ENCODE data around the gene DYRK1A.

Gene DYRK1A

GRCh38 chr21:37365517-37366481, 774 bp upstream of the DYRK1A start:
- H3K4me3 ChIP-seq (ENCODE audit: low read depth, low read length), result peak overlapping the region; percentile 87

GRCh38 chr21:37367336-37367702, 746 bp downstream of the DYRK1A start:
- peak overlapping the region; percentile 89 for H3K4me3 ChIP-seq (ENCODE audit: low read depth, low read length)

GRCh38 chr21:37367703-37368540, 1.3 kb downstream of the DYRK1A start:
- H3K4me3 ChIP-seq (ENCODE audit: low read depth, low read length), result peak overlapping the region; percentile 89

- peak overlapping the region; percentile 89 for H3K4me3 ChIP-seq (ENCODE audit: low read depth, low read length)
These were observed 2.1 kb downstream of the DYRK1A start for GRCh38 chr21:37368541-37369279.

- H3K4me3 ChIP-seq (ENCODE audit: low read depth, low read length), result peak overlapping the region; percentile 14
These were observed 2.8 kb downstream of the DYRK1A start for GRCh38 chr21:37369307-37369854.

DNA sequence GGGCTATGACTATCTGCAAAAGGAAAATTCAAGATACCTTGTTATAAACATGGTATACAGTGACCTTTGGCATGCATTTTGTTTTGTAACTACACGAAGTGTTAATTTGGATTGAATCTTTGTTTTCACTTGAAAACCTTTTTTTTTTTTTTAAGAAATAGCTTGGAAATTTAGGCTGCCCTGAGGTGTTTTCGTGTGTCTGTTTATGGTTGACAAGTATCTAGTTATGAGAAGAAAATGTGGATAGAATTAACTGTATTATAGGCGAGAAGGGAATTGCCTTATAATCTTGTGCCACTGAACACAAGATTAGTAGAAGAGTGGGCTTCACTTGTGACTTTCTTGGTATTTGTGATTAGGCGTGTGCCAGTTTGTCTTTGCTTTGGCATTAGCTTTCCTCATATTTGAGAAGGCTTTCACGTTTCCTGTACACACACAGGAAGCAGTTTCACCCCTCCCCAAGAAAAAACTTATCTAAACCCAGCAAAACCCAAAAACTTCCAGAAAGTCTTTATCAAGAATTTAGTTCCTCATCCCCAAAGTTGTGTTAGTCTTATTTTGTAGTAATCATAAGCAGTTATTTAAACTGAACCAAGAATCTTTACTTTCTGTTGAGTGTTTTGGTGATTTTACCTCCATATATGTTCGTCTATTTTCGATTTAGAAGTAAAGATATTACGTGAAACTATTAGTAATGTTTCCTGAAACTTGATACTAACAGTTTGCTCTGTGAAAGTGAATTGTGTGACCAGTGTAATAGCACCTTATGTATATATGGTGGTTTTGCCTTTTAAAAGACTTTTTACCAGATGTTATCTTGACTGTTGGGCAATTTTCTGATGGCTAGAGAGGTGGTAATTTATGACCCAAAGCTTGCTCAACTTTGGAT, 3.8 kb downstream of the DYRK1A start:
- H3K4me3 ChIP-seq (ENCODE audit: low read depth, low read length), result no peak overlapping the region

DNA sequence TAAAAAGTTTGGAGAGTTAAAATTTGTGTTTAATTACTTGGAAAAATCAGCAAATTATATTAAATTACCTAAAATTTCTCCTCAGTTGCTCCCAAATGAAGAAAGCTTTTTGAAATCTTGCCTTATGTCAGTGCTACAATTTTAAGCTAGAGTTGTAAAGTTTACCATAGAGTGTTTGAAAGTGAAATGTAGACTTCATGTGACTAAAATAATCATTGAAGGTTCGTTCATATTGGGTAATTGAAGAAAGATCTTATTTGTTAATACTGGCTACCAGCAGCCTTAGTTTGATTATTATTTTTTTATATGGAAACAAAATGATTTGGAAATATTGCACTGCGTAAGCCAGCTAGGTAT, 4.4 kb downstream of the DYRK1A start:
- H3K4me3 ChIP-seq (ENCODE audit: low read depth, low read length), result no peak overlapping the region

GRCh38 chr21:37372127-37372731, 5.7 kb downstream of the DYRK1A start:
- no peak overlapping the region for H3K4me3 ChIP-seq (ENCODE audit: low read depth, low read length)

GRCh38 chr21:37372951-37373350, 6.4 kb downstream of the DYRK1A start:
- H3K4me3 ChIP-seq (ENCODE audit: low read depth, low read length), result no peak overlapping the region

- no peak overlapping the region for H3K4me3 ChIP-seq (ENCODE audit: low read depth, low read length)
These were observed 7.0 kb downstream of the DYRK1A start for GRCh38 chr21:37373539-37373938.

DNA sequence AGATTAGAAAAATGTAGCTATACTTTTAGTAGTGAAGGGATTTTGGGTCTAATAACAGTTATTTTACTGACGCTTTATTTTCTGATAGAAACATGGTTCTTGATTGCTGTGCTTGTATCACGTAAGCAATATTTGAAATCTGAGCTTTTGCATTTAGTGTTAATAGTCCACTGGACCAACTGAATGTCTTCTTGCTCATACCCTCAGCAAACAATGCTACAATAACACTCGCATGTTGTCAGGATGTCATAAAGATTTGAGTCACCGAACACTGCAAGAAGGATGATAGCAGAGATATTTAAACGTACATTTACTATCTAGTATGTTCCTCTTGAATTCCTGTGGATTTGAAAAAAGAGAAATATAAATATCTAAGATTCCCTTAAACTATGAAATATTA, 7.5 kb downstream of the DYRK1A start:
- H3K4me3 ChIP-seq (ENCODE audit: low read depth, low read length), result no peak overlapping the region

DNA sequence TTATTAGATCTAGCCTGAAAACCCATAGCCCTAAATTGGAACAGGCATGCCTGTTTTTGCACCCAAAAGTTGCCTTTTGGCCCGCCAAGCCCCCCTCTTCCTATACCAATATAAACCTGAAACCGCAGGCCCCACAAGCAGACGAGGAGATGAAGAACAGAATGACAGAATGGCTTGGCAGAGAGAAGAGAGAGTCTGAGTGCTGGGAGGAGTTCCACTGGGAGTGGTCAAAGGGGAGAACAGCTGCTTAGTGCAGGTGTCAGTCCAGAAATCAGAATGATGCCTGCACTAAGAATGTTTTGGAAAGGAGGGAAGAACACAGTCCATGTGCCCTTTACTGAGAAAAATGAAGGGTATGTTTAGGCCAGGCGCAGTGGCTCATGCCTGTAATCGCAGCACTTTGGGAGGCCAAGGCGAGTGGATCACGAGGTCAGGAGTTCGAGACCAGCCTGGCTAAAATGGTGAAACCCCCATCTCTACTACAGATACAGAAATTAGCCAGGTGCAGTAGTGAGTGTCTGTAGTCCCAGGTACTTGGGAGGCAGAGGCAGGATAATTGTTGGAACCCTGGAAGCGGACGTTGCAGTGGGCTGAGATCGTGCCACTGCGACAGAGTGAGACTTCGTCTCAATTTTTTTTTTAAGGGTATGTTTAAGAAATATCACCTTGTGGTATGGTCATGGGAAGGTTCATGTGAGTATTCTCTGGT, 9.4 kb downstream of the DYRK1A start:
- no peak overlapping the region for H3K4me3 ChIP-seq (ENCODE audit: low read depth, low read length)

DNA sequence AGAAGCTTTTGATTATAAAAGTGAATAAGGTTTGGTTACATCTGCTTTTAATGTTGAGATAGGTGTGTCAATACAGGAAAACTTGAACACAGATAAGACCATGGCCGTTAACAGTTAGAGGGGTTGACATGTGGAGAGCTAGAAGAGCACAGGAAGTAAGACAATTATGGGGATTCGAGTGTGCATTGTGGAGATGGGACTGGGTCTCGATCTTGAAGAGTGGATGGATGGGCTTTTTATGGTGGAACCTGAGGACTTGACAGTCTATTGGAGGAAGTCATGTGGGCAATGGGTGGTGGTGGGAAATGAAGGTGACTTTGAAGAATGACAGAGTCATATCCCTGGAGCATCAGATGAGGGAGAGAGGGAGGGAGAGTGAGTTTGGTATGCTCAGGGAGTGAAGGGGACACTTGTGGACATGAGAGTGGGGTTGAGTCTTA, 12.1 kb downstream of the DYRK1A start:
- no peak overlapping the region for H3K4me3 ChIP-seq (ENCODE audit: low read depth, low read length)

DNA sequence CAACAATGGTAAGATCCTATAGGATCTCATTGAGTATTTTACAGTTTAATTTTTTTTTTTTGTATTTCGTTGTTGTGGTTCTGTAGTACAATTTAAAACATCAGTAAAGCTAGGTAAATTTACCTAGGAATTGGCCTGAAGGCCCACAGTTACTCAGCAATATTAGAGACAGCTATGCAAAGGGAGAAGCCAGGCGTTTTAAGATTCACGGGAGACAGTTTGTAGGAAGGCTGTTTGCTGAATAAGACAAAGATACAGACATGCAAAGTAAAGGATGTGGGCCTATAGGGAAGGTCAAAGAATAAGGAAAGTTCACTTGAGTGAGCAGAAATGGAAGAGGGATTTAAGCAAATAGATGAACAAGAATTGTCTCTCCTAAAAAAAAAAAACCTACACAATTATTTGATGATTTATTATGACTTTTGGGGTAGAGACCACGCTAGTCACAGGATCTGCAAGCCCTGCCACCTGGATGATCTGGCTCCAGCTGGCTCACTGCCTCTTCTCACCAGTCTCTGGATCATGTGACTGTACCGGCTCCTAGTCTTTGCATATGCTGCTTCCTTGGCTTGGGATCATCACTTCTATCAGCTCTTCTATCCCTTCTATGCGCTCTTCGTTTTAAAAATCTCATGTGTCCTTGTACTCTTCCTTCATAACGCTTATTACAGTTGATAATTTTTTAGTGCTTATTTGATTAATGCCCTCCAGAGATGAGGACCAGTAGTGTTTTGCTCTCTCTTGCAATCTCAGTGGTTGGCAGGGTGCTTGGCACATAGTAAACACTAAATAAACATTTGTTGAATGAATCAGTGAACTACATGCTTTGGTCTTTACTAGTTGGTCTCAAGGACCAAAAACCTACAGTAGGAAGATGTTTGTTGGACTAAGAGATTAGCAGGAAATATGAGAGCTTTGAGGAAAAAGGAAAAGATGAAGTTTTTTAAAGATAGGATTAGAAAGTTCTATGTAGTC, 14.1 kb downstream of the DYRK1A start:
- H3K4me3 ChIP-seq (ENCODE audit: low read depth, low read length), result no peak overlapping the region

DNA sequence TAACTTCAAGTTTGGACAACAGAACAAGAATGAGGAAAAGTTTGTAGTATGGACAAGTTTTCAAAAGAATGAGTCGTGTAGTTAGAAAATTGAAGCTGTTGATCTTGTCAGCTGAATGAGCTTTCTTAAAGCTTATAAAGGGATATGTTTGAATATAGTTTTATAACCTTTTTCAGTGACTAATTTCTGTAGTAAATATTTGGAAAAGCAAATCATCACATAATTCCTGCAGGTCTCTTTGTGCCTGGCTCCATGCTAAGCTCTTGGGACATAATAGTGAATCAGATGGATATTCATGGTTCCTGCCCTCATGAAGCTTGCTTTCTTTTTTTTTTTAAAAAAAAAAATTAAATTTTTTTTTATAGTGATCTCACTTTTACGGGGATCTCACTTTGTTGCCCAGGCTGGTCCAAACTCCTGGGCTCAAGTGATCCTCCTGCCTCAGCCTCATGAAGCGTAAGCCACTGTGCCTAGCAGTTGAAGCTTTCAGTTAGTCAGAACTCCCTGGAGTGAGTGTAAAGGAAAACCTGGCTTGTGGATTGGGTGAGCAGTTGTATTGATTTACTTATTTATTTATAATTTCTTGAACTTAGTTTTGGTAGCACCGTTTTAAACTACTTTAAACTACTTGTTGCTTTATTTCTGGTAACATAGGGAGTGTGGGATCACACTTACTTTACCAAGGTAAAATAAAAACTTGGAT, 15.5 kb downstream of the DYRK1A start:
- H3K4me3 ChIP-seq (ENCODE audit: low read depth, low read length), result no peak overlapping the region

DNA sequence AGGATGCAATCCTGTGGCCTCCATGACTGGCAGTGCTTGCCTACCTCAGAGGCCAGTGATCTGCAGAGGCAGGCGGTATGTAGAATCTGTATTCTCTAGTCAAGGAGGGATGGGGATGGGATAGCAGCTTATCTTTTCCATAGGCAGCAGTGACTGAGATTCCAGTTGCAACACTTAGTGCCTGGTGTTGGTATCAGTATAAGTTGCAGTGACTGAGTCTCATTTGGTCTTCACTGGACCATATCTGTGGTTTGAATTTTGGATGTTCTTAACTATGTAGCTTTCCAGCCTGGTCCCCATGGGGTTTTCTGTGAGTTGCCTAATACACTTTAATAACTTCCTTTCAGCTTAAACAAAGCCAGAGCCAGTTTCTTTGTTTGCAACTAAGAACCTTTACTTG, 16.5 kb downstream of the DYRK1A start:
- H3K4me3 ChIP-seq (ENCODE audit: low read depth, low read length), result no peak overlapping the region

DNA sequence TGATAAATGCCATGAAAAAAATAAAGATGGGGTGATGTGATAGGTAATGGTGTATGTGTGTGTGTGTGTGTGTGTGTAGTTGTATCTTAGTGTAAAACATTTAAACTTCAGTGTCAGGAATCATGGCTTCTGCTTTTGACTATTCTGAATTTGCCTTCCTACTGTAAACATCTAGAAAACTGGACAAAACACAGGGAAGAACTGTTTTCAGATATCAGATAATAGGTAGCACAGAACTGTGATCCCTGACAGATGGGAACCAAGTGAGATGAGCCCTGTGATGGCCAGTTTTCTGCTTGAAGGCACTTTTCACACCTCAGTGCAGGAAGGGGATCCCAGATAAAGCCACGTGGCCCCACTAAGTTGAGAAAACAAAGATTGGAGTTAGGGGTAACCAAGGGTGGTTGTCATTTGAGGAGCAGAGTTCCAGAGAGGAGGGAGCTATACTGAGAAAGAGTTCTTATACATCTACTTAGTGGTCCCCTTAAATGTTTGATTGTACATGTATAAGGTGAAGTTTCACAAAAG, 17.3 kb downstream of the DYRK1A start:
- no peak overlapping the region for H3K4me3 ChIP-seq (ENCODE audit: low read depth, low read length)

Data from iPS-11a (cell line).